Dendritic cell treated with granulocyte-macrophage colony-stimulating factor and Interleukin-4, amounts not matched to agents 40 ng/mL and 50 ng/mL, for 4 days (primary cell): ENCODE data around the gene CDC45.
"Not testable (repeated sequence)": the region's sequence is repeated elsewhere in the genome, so short reads cannot be mapped to it uniquely, and the experiment has no call there.

Source experiments
- H3K27ac Mint-ChIP-seq: one replicate; pipeline ENCODE4 v1.8.0; 2022; ENCODE audit warnings: mild to moderate bottlenecking, mixed read lengths
- H3K27me3 Mint-ChIP-seq: one replicate; pipeline ENCODE4 v1.8.0; 2022; ENCODE audit warnings: mild to moderate bottlenecking, mixed read lengths
- H3K36me3 Mint-ChIP-seq: one replicate; pipeline ENCODE4 v1.8.0; 2022; ENCODE audit warnings: low read depth, mixed read lengths
- H3K4me1 Mint-ChIP-seq: one replicate; pipeline ENCODE4 v1.8.0; 2022; ENCODE audit warnings: low read depth, mixed read lengths
- H3K4me3 Mint-ChIP-seq: one replicate; pipeline ENCODE4 v1.8.0; 2022; ENCODE audit warnings: mild to moderate bottlenecking, moderate library complexity, mixed read lengths
- H3K9me3 Mint-ChIP-seq: one replicate; pipeline ENCODE4 v1.8.0; 2022; ENCODE audit warnings: mixed read lengths
- intact Hi-C: fragments of 100-400 bp; cut with micrococcal nuclease; formaldehyde crosslinking; loops from one replicate; pipeline ENCODE4 v1.15.0; 2022

Gene CDC45

GRCh38 chr22:19536564-19536963, 56.8 kb downstream of the CDC45 start:
- no peak overlapping the region for H3K4me3 Mint-ChIP-seq
- H3K4me1 Mint-ChIP-seq = no peaks in the 10 kb centered on the region
- H3K36me3 Mint-ChIP-seq = no peaks in the 10 kb centered on the region
- peaks cover 2% of the 10 kb centered on the region for H3K27me3 Mint-ChIP-seq
- no peaks in the 10 kb centered on the region for H3K9me3 Mint-ChIP-seq
- no peak overlapping the region for H3K27ac Mint-ChIP-seq
- intact Hi-C loops = no loop called here

GRCh38 chr22:19537941-19538488, 58.3 kb downstream of the CDC45 start:
- Mint-ChIP-seq H3K4me1 (no peaks in the 10 kb centered on the region), H3K27me3 (peaks cover 2% of the 10 kb centered on the region), H3K4me3 (no peak overlapping the region), H3K9me3 (no peaks in the 10 kb centered on the region), H3K27ac (no peak overlapping the region), H3K36me3 (no peaks in the 10 kb centered on the region)
- intact Hi-C loops = no loop called here

- H3K9me3 Mint-ChIP-seq = no peaks in the 10 kb centered on the region
- H3K27me3 Mint-ChIP-seq = peaks cover 2% of the 10 kb centered on the region
- no peak overlapping the region for H3K27ac Mint-ChIP-seq
- no peak overlapping the region for H3K4me3 Mint-ChIP-seq
- H3K36me3 Mint-ChIP-seq = no peaks in the 10 kb centered on the region
- intact Hi-C loops = no loop called here
- H3K4me1 Mint-ChIP-seq = no peaks in the 10 kb centered on the region
These were observed 60.7 kb downstream of the CDC45 start for GRCh38 chr22:19540394-19540793.

- intact Hi-C loops = no loop called here
- Mint-ChIP-seq H3K4me3 (no peak overlapping the region), H3K9me3 (no peaks in the 10 kb centered on the region), H3K4me1 (no peaks in the 10 kb centered on the region), H3K27me3 (no peaks in the 10 kb centered on the region), H3K36me3 (no peaks in the 10 kb centered on the region), H3K27ac (no peak overlapping the region)
These were observed 64.4 kb downstream of the CDC45 start for GRCh38 chr22:19543970-19544708.

DNA sequence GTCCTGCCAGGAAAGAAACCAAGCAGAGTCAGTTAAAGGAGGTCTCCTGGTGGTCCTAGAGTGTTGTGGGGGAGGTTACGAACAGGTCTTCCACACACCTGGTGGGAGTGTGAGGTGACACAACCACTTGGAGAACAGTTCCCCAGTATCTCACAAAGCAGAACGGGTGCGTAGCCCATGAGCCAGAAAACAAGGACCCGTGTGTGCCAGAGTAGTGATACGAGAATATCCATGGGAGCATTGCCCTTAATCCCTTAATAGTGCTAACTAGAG, 66.2 kb downstream of the CDC45 start:
- Mint-ChIP-seq H3K36me3 (no peaks in the 10 kb centered on the region), H3K27me3 (no peaks in the 10 kb centered on the region), H3K9me3 (no peaks in the 10 kb centered on the region), H3K4me3 (no peak overlapping the region), H3K4me1 (no peaks in the 10 kb centered on the region), H3K27ac (no peak overlapping the region)
- intact Hi-C loops = no loop called here

GRCh38 chr22:19546680-19547079, 67.0 kb downstream of the CDC45 start:
- H3K9me3 Mint-ChIP-seq = no peaks in the 10 kb centered on the region
- no peaks in the 10 kb centered on the region for H3K36me3 Mint-ChIP-seq
- H3K27ac Mint-ChIP-seq = no peak overlapping the region
- no peak overlapping the region for H3K4me3 Mint-ChIP-seq
- intact Hi-C loops = no loop called here
- no peaks in the 10 kb centered on the region for H3K27me3 Mint-ChIP-seq
- H3K4me1 Mint-ChIP-seq = no peaks in the 10 kb centered on the region

- no peak overlapping the region for H3K27ac Mint-ChIP-seq
- intact Hi-C loops = no loop called here
- no peak overlapping the region for H3K4me3 Mint-ChIP-seq
These were observed 67.9 kb downstream of the CDC45 start for GRCh38 chr22:19547620-19548019.

GRCh38 chr22:19548427-19548826, 68.7 kb downstream of the CDC45 start:
- H3K4me3 Mint-ChIP-seq, H3K27ac Mint-ChIP-seq, H3K9me3 Mint-ChIP-seq, intact Hi-C loops, H3K36me3 Mint-ChIP-seq, H3K4me1 Mint-ChIP-seq, H3K27me3 Mint-ChIP-seq: not testable (repeated sequence)

More at GRCh38 chr22:19547620-19548019, 67.9 kb downstream of the CDC45 start:
- no peaks in the 10 kb centered on the region for H3K36me3 Mint-ChIP-seq
- H3K4me1 Mint-ChIP-seq = no peaks in the 10 kb centered on the region
- no peaks in the 10 kb centered on the region for H3K27me3 Mint-ChIP-seq
- H3K9me3 Mint-ChIP-seq = no peaks in the 10 kb centered on the region

DNA sequence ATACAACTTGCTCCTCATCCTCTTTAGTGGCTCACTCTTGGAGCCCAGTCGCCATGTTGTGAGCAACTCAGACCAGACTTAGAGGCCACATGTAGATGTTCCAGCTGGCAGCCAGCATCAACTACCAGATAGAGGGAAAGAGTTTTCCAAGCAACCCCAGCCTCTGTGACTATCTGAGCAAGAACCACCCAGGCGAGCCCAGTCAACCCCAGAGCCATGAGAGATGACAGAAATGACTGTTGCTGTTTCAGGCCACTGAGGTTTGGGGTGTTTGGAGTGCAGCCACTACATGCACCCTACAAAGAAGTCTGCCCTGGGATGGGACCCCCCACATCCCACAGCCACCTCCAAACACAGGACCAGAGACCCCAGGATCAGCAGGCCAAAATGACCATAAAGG, 69.2 kb downstream of the CDC45 start:
- no peak overlapping the region for H3K27ac Mint-ChIP-seq
- H3K9me3 Mint-ChIP-seq = peaks cover 9% of the 10 kb centered on the region
- intact Hi-C loops = no loop called here
- H3K4me1 Mint-ChIP-seq = no peaks in the 10 kb centered on the region
- H3K36me3 Mint-ChIP-seq = no peaks in the 10 kb centered on the region
- H3K27me3 Mint-ChIP-seq = no peaks in the 10 kb centered on the region
- no peak overlapping the region for H3K4me3 Mint-ChIP-seq

- Mint-ChIP-seq H3K27ac (no peak overlapping the region), H3K27me3 (no peaks in the 10 kb centered on the region), H3K9me3 (peaks cover 9% of the 10 kb centered on the region), H3K4me3 (no peak overlapping the region), H3K4me1 (no peaks in the 10 kb centered on the region), H3K36me3 (no peaks in the 10 kb centered on the region)
- intact Hi-C loops = no loop called here
These were observed 69.7 kb downstream of the CDC45 start for GRCh38 chr22:19549428-19549827.

DNA sequence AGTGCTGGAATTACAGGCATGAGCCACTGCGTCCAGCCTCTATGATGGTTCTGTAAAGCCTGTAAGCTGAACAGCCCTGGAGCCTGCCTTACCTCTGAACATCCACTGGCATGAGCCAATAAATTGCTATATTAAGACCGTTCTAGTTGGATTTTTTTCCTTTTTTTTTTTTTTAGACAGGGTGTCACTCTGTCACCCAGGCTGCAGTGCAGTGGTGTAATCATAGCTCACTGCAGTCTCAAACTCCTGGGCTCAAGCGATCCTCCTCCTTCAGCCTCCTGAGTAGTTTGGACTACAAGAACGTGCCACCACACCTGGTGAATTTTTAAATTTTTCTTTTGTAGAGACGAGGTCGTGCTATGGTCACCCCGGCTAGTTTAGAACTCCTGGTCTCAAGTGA, 70.7 kb downstream of the CDC45 start:
- H3K9me3 Mint-ChIP-seq = peaks cover 9% of the 10 kb centered on the region
- no peaks in the 10 kb centered on the region for H3K27me3 Mint-ChIP-seq

GRCh38 chr22:19553201-19553600, 73.5 kb downstream of the CDC45 start:
- no peaks in the 10 kb centered on the region for H3K27me3 Mint-ChIP-seq
- intact Hi-C loops = no loop called here
- no peak overlapping the region for H3K4me3 Mint-ChIP-seq
- H3K27ac Mint-ChIP-seq = no peak overlapping the region
- H3K36me3 Mint-ChIP-seq = no peaks in the 10 kb centered on the region
- H3K9me3 Mint-ChIP-seq = peaks cover 9% of the 10 kb centered on the region
- no peaks in the 10 kb centered on the region for H3K4me1 Mint-ChIP-seq

More for the DNA sequence above, 70.7 kb downstream of the CDC45 start:
- Mint-ChIP-seq H3K36me3 (no peaks in the 10 kb centered on the region), H3K27ac (no peak overlapping the region), H3K4me1 (no peaks in the 10 kb centered on the region), H3K4me3 (no peak overlapping the region)
- intact Hi-C loops = no loop called here

DNA sequence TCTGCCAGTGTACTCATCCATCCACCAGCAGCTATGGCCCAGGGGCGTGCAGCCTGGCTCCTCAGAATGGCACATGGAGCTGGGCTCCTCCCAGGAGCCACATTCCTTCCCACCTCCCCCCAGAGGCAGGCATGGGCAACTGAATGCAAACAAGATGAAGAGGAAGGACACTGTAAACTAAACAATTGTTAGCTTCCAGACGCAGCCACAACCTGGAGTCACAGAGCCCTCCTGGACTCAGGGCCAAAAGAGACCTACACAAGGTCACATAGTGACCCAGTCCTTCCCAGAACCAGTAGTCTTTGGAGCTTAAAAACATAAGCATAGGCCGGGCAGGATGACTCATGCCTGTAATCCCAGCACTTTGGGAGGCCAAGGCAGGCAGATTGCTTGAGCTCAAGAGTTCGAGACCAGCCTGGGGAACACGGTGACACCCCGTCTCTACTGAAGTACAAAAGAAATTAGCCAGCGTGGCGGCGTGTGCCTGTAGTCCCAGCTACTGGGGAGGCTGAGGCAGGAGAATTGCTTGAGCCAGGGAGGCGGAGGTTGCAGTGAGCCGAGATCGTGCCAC, 75.2 kb downstream of the CDC45 start:
- intact Hi-C loops = no loop called here
- H3K4me3 Mint-ChIP-seq = no peak overlapping the region
- H3K9me3 Mint-ChIP-seq = peaks cover 9% of the 10 kb centered on the region
- H3K27me3 Mint-ChIP-seq = no peaks in the 10 kb centered on the region
- no peaks in the 10 kb centered on the region for H3K36me3 Mint-ChIP-seq
- H3K27ac Mint-ChIP-seq = no peak overlapping the region
- no peaks in the 10 kb centered on the region for H3K4me1 Mint-ChIP-seq

GRCh38 chr22:19555651-19556050, 75.9 kb downstream of the CDC45 start:
- H3K27me3 Mint-ChIP-seq = no peaks in the 10 kb centered on the region
- intact Hi-C loops = no loop called here
- H3K4me1 Mint-ChIP-seq = no peaks in the 10 kb centered on the region
- H3K36me3 Mint-ChIP-seq = no peaks in the 10 kb centered on the region
- no peak overlapping the region for H3K4me3 Mint-ChIP-seq
- H3K9me3 Mint-ChIP-seq = peaks cover 9% of the 10 kb centered on the region
- no peak overlapping the region for H3K27ac Mint-ChIP-seq
